GM12878 (cell line): ENCODE data around the gene SCARB1. TPM values are rescaled to one million over a fixed set of nuclear protein-coding genes. Genes with fewer than 3 reads are reported as not detected.

Experiments
- BACH1 ChIP-seq: fragments of 450-650 bp; IDR thresholded peaks from 2 replicates; pipeline ENCODE4 v1.6.1; 2017; ENCODE audit warnings: mild to moderate bottlenecking, borderline replicate concordance
- BHLHE40 ChIP-seq, 2 experiments: fragments of 450-650 bp in 1 of 2; IDR thresholded peaks; 2 replicates each; pipeline ENCODE4 v1.6.1; 2011 to 2017; ENCODE audit warnings: low read depth in 2 of 2, borderline replicate concordance in 1 of 2, improper control_type of control experiment in 1 of 2, low read length in 1 of 2, mild to moderate bottlenecking in 1 of 2
- BMI1 ChIP-seq: fragments of 450-650 bp; IDR thresholded peaks from 2 replicates; pipeline ENCODE4 v1.6.1; 2016; ENCODE audit warnings: mild to moderate bottlenecking, moderate library complexity, borderline replicate concordance
- CBFB ChIP-seq: IDR thresholded peaks from 2 replicates; pipeline ENCODE4 v1.6.1; 2016; ENCODE audit warnings: antibody characterized with exemption, low read depth
- EP300 ChIP-seq, 2 experiments: fragments of 150-350 bp in 1 of 2; IDR thresholded peaks; 2 replicates each; pipeline ENCODE4 v1.6.1; 2011 to 2012; ENCODE audit warnings: low read depth in 2 of 2, low read length in 2 of 2, borderline replicate concordance in 1 of 2, improper control_type of control experiment in 1 of 2, inconsistent platforms in 1 of 2; ENCODE audit not compliant: control insufficient read depth in 1 of 2
- FOS ChIP-seq: IDR thresholded peaks from 3 replicates; pipeline ENCODE4 v1.6.1; 2011; ENCODE audit warnings: borderline replicate concordance; ENCODE audit not compliant: insufficient read length; ENCODE audit errors: extremely low read depth
- MXI1 ChIP-seq: fragments of 150-350 bp; IDR thresholded peaks from 2 replicates; pipeline ENCODE4 v1.6.1; 2011; ENCODE audit warnings: low read depth, mild to moderate bottlenecking, inconsistent platforms, low read length, improper control_type of control experiment
- PAX5 ChIP-seq: IDR thresholded peaks from 2 replicates; pipeline ENCODE4 v1.6.1; 2011; ENCODE audit warnings: low read depth, low read length, borderline replicate concordance
- POLR2A ChIP-seq: IDR thresholded peaks from 2 replicates; pipeline ENCODE4 v1.6.1; 2011; ENCODE audit warnings: low read depth, mild to moderate bottlenecking, low read length
- POLR2AphosphoS2 ChIP-seq: IDR thresholded peaks from 2 replicates; pipeline ENCODE4 v1.6.1; 2011; ENCODE audit warnings: low read depth, mild to moderate bottlenecking, low read length, improper control_type of control experiment, moderate library complexity
- POLR2AphosphoS5 ChIP-seq: IDR thresholded peaks from 2 replicates; pipeline ENCODE4 v1.6.1; 2011; ENCODE audit warnings: mild to moderate bottlenecking, low read length, inconsistent platforms
- SMAD1 ChIP-seq: fragments of 450-650 bp; IDR thresholded peaks from 2 replicates; pipeline ENCODE4 v1.6.1; 2018; ENCODE audit warnings: mild to moderate bottlenecking, low read depth; ENCODE audit not compliant: partially characterized antibody
- YBX1 ChIP-seq: fragments of 450-650 bp; IDR thresholded peaks from 2 replicates; pipeline ENCODE4 v1.6.1; 2016; ENCODE audit warnings: antibody characterized with exemption
- polyA plus RNA-seq, 11 experiments: library from polyadenylated mRNA; depleted of rRNA in 4 of 11; unstranded in 6 of 11; stranded (reverse) in 5 of 11; fragments of >200 nt; fragmentation: Nextera tagmentation in 4 of 11; fragmentation: Illumina TruSeq in 1 of 11; extraction: Ambion mirVana in 4 of 11; extraction: Trizol in 1 of 11; gene quantifications; 1 replicate in 1 of 11; 2 replicates in 10 of 11; pipeline versions ENCODE4 v1.2.1 to v1.2.3, GENCODE V29; 2011 to 2016; ENCODE audit warnings: inconsistent platforms in 2 of 11, missing spikeins in 2 of 11, low read depth in 1 of 11
- total RNA-seq, 4 experiments: library from RNA; depleted of rRNA in 3 of 4; stranded (reverse); fragments of >200 nt in 3 of 4; fragmentation: Illumina TruSeq in 1 of 4; extraction: Trizol in 1 of 4; gene quantifications; 2 replicates each; pipeline versions ENCODE4 v1.2.1 to v1.2.3, GENCODE V29; 2013 to 2021
- TF ChIP-seq, protein P1 (sequence below): fragments of 450-650 bp; IDR thresholded peaks from 2 replicates; pipeline ENCODE4 v1.6.1; 2018; ENCODE audit warnings: mild to moderate bottlenecking, low read depth, moderate library complexity; ENCODE audit not compliant: partially characterized antibody
- TF ChIP-seq, protein P2 (sequence below): IDR thresholded peaks from 2 replicates; pipeline ENCODE4 v1.6.1; 2012; ENCODE audit warnings: low read length, inconsistent platforms
- TF ChIP-seq, protein P3 (sequence below): IDR thresholded peaks from 2 replicates; pipeline ENCODE4 v1.6.1; 2012; ENCODE audit warnings: mild to moderate bottlenecking, low read depth, low read length
- TF ChIP-seq, protein P4 (sequence below): fragments of 450-650 bp; formaldehyde crosslinking; IDR thresholded peaks from 2 replicates; pipeline ENCODE4 v1.4.0; 2022; ENCODE audit warnings: mild to moderate bottlenecking, moderate library complexity

The SCARB1 gene
- total and polyA plus RNA-seq, 10 of the 15 experiments (the other 5 are each of a cell fraction or from before 2014, with no cell fraction given): 0.34 to 104 (median 63.1) TPM

DNA sequence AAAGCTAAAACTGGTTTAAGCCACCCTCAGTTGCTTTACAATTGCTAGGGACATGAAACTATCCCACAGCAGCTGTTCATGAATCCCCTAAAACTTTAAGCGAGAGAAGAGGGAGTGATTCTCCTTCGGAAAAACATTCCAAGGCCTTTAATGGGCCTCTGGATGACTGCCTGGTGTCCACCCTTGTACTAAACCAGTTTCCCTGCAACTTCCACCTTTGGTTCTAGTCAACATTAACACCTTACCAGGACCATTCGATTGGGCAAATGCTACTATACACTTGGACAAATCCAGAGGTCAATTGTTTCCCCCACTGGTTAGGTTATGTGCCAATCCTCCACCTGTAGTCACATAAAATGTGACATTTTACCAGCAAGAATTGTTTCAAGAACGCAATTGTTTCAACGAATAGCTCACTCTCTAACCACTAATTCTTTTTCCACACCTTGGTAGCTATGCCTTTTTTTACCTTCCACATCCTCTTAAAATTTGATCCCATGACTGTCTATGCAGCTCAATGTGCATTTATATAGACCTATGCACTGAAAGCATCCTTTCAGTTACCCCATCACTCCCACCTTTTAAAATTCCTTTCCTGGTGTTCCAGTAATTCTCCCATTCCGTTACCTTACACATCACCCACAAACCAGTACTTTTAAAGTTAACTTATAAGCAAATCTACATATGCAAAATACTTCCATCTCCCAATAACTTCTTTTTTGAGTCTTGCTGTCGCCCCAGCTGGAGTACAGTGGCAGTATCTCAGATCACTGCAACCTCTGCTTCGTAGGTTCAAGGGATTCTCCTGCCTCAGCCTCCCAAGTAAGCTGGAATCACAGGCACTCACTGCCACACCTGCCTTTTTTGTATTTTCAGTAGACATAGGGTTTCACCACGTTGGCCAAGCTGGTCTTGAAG, 47.2 kb upstream of the SCARB1 start (continued):
- TF ChIP-seq, protein P1, sequence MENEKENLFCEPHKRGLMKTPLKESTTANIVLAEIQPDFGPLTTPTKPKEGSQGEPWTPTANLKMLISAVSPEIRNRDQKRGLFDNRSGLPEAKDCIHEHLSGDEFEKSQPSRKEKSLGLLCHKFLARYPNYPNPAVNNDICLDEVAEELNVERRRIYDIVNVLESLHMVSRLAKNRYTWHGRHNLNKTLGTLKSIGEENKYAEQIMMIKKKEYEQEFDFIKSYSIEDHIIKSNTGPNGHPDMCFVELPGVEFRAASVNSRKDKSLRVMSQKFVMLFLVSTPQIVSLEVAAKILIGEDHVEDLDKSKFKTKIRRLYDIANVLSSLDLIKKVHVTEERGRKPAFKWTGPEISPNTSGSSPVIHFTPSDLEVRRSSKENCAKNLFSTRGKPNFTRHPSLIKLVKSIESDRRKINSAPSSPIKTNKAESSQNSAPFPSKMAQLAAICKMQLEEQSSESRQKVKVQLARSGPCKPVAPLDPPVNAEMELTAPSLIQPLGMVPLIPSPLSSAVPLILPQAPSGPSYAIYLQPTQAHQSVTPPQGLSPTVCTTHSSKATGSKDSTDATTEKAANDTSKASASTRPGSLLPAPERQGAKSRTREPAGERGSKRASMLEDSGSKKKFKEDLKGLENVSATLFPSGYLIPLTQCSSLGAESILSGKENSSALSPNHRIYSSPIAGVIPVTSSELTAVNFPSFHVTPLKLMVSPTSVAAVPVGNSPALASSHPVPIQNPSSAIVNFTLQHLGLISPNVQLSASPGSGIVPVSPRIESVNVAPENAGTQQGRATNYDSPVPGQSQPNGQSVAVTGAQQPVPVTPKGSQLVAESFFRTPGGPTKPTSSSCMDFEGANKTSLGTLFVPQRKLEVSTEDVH: peak; percentile 67
- TF ChIP-seq POLR2A (peak; percentile 39), FOS (no peak), POLR2AphosphoS2 (peak; percentile 97), PAX5 (peak; percentile 67; the same call in 1 of the 2 replicates), CBFB (no peak; the same call in 1 of the 2 replicates), POLR2AphosphoS5 (peak; percentile 96), BMI1 (peak; percentile 67), BACH1 (peak; percentile 93), SMAD1 (peak; percentile 68), BHLHE40 (IDR thresholded peaks at IDR 0.05; ENCODE audit: borderline replicate concordance in 1 of 2, low read depth in 2 of 2, low read length in 1 of 2) (peak in 1 of 2 experiments; percentile 22; a peak in 1 of 4 replicates), EP300 (IDR thresholded peaks at IDR 0.05; ENCODE audit: borderline replicate concordance in 1 of 2, control insufficient read depth in 1 of 2, low read depth in 2 of 2, low read length in 2 of 2) (no peak), MXI1 (peak; percentile 8; the same call in 1 of the 2 replicates), YBX1 (no peak)
- TF ChIP-seq, protein P2, sequence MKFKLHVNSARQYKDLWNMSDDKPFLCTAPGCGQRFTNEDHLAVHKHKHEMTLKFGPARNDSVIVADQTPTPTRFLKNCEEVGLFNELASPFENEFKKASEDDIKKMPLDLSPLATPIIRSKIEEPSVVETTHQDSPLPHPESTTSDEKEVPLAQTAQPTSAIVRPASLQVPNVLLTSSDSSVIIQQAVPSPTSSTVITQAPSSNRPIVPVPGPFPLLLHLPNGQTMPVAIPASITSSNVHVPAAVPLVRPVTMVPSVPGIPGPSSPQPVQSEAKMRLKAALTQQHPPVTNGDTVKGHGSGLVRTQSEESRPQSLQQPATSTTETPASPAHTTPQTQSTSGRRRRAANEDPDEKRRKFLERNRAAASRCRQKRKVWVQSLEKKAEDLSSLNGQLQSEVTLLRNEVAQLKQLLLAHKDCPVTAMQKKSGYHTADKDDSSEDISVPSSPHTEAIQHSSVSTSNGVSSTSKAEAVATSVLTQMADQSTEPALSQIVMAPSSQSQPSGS: peak; percentile 35
- TF ChIP-seq, protein P3, sequence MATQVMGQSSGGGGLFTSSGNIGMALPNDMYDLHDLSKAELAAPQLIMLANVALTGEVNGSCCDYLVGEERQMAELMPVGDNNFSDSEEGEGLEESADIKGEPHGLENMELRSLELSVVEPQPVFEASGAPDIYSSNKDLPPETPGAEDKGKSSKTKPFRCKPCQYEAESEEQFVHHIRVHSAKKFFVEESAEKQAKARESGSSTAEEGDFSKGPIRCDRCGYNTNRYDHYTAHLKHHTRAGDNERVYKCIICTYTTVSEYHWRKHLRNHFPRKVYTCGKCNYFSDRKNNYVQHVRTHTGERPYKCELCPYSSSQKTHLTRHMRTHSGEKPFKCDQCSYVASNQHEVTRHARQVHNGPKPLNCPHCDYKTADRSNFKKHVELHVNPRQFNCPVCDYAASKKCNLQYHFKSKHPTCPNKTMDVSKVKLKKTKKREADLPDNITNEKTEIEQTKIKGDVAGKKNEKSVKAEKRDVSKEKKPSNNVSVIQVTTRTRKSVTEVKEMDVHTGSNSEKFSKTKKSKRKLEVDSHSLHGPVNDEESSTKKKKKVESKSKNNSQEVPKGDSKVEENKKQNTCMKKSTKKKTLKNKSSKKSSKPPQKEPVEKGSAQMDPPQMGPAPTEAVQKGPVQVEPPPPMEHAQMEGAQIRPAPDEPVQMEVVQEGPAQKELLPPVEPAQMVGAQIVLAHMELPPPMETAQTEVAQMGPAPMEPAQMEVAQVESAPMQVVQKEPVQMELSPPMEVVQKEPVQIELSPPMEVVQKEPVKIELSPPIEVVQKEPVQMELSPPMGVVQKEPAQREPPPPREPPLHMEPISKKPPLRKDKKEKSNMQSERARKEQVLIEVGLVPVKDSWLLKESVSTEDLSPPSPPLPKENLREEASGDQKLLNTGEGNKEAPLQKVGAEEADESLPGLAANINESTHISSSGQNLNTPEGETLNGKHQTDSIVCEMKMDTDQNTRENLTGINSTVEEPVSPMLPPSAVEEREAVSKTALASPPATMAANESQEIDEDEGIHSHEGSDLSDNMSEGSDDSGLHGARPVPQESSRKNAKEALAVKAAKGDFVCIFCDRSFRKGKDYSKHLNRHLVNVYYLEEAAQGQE: no peak
- TF ChIP-seq, protein P4, sequence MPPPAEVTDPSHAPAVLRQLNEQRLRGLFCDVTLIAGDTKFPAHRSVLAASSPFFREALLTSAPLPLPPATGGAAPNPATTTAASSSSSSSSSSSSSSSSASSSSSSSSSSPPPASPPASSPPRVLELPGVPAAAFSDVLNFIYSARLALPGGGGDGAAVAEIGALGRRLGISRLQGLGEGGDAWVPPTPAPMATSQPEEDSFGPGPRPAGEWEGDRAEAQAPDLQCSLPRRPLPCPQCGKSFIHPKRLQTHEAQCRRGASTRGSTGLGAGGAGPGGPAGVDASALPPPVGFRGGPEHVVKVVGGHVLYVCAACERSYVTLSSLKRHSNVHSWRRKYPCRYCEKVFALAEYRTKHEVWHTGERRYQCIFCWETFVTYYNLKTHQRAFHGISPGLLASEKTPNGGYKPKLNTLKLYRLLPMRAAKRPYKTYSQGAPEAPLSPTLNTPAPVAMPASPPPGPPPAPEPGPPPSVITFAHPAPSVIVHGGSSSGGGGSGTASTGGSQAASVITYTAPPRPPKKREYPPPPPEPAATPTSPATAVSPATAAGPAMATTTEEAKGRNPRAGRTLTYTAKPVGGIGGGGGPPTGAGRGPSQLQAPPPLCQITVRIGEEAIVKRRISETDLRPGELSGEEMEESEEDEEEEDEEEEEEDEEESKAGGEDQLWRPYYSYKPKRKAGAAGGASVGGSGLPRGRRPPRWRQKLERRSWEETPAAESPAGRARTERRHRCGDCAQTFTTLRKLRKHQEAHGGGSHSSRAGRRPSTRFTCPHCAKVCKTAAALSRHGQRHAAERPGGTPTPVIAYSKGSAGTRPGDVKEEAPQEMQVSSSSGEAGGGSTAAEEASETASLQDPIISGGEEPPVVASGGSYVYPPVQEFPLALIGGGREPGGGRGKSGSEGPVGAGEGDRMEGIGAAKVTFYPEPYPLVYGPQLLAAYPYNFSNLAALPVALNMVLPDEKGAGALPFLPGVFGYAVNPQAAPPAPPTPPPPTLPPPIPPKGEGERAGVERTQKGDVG: 0 out of 2 replicates have a peak, but pooled peaks have one; percentile 51
